Measurements from ENCODE around the gene ANKS1B. TPM values are rescaled to one million over a fixed set of nuclear protein-coding genes. Genes with fewer than 3 reads are reported as not detected.

ANKS1B gene
- total and polyA plus RNA-seq, 10 of the 15 experiments (the other 5 are each of a cell fraction or from before 2014, with no cell fraction given) = 0.16 to 1.3 (median 0.82) TPM; not detected in 7

- Histone ChIP-seq H3K27me3 (replicated peaks in 1 of 2; ENCODE audit: control insufficient read depth in 2 of 2, insufficient read depth in 2 of 2, low read length in 1 of 2) (no peaks in the 10 kb centered on the region), H3K36me3 (ENCODE audit: control insufficient read depth in 2 of 2, insufficient read depth in 2 of 2, low read length in 1 of 2) (no peaks in the 10 kb centered on the region), H3K27ac (ENCODE audit: control insufficient read depth, insufficient read depth) (no peak overlapping the region), H2AFZ (ENCODE audit: control insufficient read depth, low read depth, low read length) (no peak overlapping the region), H4K20me1 (ENCODE audit: control insufficient read depth, insufficient read depth) (no peaks in the 10 kb centered on the region), H3K4me1 (ENCODE audit: control insufficient read depth, insufficient read depth, low read length) (no peaks in the 10 kb centered on the region), H3K79me2 (ENCODE audit: control insufficient read depth, insufficient read depth, low read length) (no peaks in the 10 kb centered on the region), H3K4me3 (no peak overlapping the region), H3K9ac (ENCODE audit: control insufficient read depth, insufficient read depth, low read length) (no peak overlapping the region), H3K9me3 (replicated peaks; ENCODE audit: control insufficient read depth, insufficient read depth, low read length) (no peaks in the 10 kb centered on the region; the same call in 2 of the 3 replicates), H3K4me2 (ENCODE audit: control insufficient read depth, insufficient read depth) (no peak overlapping the region)
- BruUV-seq (replicated peaks) = no TSS peak
- ChIA-PET RAD21 (ENCODE audit: unreplicated experiment) (interaction anchor here (1.6 kb wide), 1 partner anchor 574 kb away, joined by 4 read pairs; no protein-coding TSS in a partner anchor), SMC1A (ENCODE audit: uncharacterized antibody, unreplicated experiment) (interaction anchor here (0.8 to 1.2 kb wide), 2 partner anchors 223 to 228 kb away, joined by 3 to 4 read pairs; no protein-coding TSS in a partner anchor), CTCF (interaction anchor here (4.1 to 6.5 kb wide), 2 partner anchors 229 to 575 kb away, joined by 48 to 102 read pairs; no protein-coding TSS in a partner anchor), POLR2A (no interaction called here)
- ATAC-seq (no peak; the same call in 2 of the 3 replicates), FAIRE-seq (no peak), DNase-seq (ENCODE audit: low read depth, low spot score) (no peak)
- in situ Hi-C loops (cut with MboI) (loop anchor here (25.0 kb wide), 1 partner anchor 231 kb away; no protein-coding TSS in a partner anchor), intact Hi-C loops (cut with micrococcal nuclease; ENCODE audit: unreplicated experiment) (no loop called here)
- 6% methylated on average over 4 of the region's 4 CpGs for WGBS (ENCODE audit: insufficient coverage, insufficient replicate concordance, low lambda C conversion rate, missing lambda C conversion rate)
- TF ChIP-seq ELK1 (IDR thresholded peaks at IDR 0.05; ENCODE audit: low read depth, low read length) (no peak), ETV6 (conservative IDR thresholded peaks at IDR 0.05 in 1 of 2, IDR thresholded peaks at IDR 0.05 in 1 of 2; ENCODE audit: borderline replicate concordance in 1 of 2, low read depth in 1 of 2) (no peak), EZH2 (IDR thresholded peaks at IDR 0.05; ENCODE audit: borderline replicate concordance, control insufficient read depth, low read depth, low read length) (no peak), JUND (IDR thresholded peaks at IDR 0.05; ENCODE audit: low read depth, low read length) (no peak), KDM1A (IDR thresholded peaks at IDR 0.05; ENCODE audit: borderline replicate concordance) (no peak), IRF3 (IDR thresholded peaks at IDR 0.05) (no peak), SUZ12 (IDR thresholded peaks at IDR 0.05; ENCODE audit: unreplicated experiment) (no peak)
- TF ChIP-seq, protein P1, sequence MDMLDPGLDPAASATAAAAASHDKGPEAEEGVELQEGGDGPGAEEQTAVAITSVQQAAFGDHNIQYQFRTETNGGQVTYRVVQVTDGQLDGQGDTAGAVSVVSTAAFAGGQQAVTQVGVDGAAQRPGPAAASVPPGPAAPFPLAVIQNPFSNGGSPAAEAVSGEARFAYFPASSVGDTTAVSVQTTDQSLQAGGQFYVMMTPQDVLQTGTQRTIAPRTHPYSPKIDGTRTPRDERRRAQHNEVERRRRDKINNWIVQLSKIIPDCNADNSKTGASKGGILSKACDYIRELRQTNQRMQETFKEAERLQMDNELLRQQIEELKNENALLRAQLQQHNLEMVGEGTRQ (IDR thresholded peaks at IDR 0.05; ENCODE audit: borderline replicate concordance, low read depth, low read length) = no peak
Observed at GRCh38 chr12:99618657-99619056, 366.1 kb downstream of the ANKS1B start.
